Measurements from ENCODE around the gene MKRN2.
"Not testable (repeated sequence)": the region's sequence is repeated elsewhere in the genome, so short reads cannot be mapped to it uniquely, and the experiment has no call there.

Gene MKRN2

GRCh38 chr3:12556690-12557472 lies at the start of gene MKRN2:
Gene MKRN2, plus strand, starts transcription at chr3:12557087. Its CDS starts 64 bp downstream, at chr3:12557151.
- DNase-seq = peak; percentile 81

DNA sequence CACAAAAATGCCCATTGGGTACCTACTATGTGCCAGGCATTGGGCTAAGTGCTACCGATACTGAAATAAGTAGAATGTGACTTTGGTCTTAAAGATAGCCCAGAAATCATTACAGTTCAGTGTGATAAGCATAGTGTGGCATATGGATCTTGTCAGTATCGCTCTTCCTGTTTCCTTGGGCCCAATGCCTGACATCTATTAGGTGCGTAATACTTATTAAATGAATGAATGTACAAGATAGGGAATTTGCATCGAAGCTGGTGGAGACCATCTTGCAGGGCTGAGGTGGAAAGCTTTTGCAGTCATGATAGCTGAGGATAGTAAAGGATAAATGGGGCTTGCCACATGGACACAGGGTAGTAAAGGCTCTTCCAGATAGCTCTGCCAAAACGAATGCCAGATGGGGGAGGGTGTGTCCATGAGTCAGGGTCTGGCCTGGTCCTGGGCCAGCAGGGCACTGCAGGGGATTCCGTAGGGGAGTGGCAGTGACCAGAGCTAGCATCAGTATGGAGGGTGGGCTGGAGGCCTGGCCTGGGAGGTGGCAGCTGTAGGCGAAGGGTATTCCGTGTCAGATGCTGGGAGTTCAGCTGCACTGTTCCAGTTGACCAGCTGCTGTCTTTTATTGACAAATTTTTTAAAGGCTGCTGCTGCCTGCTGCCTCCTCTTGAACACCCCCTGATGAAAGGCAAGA lies 49.2 kb upstream of the MKRN2 start:
- DNase-seq = no peak

DNA sequence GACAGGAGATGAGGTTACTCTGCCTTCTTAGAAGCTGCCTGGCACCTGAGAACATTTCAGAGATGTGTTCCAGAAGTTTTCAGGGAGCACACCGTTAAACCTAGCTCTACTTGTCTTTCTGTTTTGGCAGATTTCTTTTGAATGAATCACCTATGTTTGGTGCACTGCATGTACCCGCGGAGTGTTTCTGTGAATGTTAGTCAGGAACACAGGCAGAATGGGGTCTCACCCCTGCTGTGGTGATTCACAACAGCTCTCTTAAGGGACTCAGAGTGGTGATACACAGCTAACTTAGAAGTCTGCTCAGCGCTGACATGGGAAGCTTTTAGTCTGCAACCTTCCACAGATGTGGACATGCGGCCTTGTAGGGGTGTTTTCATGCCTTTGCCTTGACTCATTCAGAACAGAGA lies 48.6 kb upstream of the MKRN2 start:
- no peak for DNase-seq

DNA sequence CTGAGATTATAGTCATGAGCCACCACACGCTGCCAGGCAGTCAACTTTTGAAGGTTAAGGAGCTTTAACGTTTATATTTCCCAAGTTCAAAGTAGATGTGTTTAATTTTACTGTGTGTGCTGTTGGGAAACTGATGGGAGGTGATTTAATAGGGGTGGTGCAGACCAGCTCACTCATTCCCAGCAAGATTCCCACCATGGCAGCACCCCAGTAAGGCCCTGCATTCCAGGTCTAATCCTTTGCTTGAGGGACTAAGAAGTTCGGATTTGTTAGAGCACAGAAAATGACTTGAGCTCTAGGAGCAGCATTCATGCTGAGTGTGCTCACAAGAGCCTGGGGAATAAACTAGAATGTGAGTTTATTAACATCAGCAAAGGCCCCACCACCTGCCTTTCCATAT lies 47.4 kb upstream of the MKRN2 start:
- DNase-seq = no peak

DNA sequence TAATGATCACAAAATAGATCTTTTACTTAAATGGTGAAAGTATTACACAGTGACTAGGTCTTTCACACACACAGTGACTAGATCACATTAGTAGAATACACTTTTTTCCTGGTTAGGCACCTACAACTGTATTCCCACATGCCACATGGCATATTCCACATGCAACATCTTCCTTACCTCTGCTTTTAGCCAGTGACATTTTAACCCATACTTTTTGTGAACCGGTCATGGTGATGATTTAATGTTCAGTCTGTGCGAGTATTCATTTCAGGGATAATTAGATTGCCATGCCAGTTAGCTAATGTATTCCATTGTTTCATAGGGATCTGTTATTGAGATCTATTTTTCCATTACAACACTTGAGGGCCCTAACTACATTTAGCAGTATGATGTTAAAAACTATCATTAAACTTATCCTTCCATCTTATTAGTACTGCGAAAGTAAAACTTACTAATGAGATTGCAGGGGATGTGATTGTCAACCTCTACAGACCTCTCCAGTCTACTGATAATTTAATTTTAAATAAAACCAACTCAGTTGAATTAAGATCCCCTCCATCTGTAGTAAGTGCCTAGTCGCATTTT lies 44.3 kb upstream of the MKRN2 start:
- no peak for DNase-seq

GRCh38 chr3:12513694-12514446 lies 43.0 kb upstream of the MKRN2 start:
- DNase-seq = no peak

- DNase-seq = no peak
Measured at GRCh38 chr3:12515631-12516030, 41.3 kb upstream of the MKRN2 start.

GRCh38 chr3:12516873-12517272 lies 40.0 kb upstream of the MKRN2 start:
- DNase-seq = no peak

- no peak for DNase-seq
Measured at GRCh38 chr3:12518261-12519028, 38.4 kb upstream of the MKRN2 start.

DNA sequence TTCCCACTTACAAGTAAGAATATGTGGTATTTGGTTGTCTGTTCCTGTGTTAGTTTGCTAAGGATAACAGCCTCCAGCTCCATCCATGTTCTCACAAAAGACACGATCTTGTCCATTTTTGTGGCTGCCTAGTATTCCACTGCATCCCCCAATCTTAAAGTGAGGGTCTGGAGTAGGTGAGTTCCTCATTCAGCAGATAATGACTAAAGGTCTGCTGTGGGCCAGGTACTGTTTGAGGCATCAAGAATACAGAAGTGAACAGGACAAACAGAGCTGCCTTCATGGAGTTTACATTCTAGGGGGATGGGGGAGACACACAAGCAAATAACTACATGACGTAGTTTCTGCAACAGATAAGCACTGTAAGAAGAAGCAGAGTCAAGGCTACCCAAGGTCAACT lies 35.9 kb upstream of the MKRN2 start:
- no peak for DNase-seq

DNA sequence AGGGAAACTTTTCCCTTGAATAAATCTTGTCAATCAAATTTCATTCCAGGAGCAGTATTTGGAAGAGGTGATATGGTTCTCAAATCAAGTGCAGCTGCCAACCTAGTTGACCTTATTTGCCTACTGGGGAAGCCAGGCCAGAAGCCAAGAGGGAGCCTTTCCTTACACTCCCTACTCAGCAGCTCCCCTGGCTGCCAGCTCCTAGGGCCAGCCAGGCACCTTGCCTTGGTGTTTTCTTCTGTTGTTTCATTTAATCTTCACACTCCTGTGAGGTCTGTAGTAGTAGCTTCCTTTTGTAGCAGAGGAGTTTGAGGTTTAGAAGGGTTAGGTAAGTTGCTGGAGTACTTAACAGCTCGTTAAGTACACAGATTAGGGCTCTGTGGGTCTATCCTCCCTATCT lies 34.2 kb upstream of the MKRN2 start:
- no peak for DNase-seq

- DNase-seq = no peak
Measured at GRCh38 chr3:12527757-12528143, 29.1 kb upstream of the MKRN2 start.

GRCh38 chr3:12532182-12532581 lies 24.7 kb upstream of the MKRN2 start:
- DNase-seq = no peak

DNA sequence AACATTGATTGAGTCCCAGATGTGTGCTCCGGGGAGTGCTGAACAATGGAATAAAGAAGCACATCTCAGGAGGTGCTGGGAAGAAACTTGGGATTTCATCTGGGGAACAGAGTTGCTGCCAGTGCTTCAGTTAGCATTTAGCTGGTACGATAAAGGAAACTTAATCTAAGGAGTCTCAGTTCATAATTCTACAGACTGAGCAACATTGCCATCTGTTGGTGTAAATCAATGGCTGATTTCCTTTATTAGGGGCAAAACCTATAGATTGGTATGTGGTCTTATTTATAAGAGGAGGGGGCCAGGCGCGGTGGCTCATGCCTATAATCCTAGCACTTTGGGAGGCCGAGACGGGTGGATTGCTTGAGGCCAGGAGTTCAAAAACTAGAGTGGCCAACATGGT lies 20.5 kb upstream of the MKRN2 start:
- no peak for DNase-seq

GRCh38 chr3:12541625-12542024 lies 15.3 kb upstream of the MKRN2 start:
- no peak for DNase-seq

DNA sequence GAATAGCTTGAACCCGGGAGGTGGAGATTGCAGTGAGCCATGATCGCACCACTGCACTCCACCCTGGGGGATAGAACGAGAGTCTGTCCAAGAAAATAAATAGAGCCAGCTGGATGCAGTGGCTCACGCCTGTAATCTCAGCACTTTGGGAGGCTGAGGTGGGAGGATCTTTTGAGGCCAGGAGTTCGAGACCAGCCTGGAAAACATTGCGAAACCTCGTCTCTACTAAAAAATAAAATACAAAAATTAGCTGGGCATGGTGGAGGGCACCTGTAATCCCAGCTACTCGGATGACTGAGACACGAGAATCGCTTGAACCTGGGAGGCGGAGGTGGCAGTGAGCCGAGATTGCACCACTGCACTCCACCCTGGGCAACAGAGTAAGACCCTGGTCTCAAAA lies 13.4 kb upstream of the MKRN2 start:
- DNase-seq = not testable (repeated sequence)

DNA sequence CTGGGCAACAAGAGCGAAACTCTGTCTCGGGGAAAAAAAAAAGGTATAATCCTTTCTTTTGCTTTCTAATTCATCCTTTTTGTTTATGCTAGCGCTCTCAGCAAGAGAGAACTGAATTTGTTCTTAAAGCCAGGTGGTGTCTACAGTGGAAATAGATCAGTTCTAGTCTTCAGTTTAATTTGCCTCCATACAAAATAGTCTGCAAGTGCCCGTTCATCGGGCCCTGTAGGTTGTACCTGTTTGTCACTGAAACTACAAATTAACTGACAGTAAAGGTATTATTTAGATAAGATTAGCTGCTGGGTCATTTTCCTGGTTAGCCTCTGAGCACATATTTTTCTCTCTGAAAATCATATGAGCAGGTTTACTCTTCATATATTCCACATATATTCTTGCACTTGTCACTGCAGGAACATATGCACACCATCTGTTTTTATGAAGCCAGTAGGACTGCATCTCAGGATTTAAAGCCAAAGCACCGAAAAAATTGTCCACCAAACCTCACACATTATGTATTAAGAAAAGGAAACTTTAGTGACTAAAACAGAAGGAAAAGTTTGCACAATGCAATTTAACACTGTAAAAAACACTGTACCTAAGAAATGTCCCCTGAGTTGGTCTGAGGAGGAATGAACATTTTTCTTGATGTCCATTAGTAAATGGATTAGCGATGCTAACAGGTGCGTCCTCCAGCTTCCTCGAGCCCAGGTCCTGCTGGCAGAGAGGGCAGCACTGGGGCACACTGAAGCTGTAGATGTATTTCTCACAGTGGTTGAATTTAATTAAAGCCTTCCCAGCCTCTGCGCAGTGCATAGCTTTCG lies 12.0 kb upstream of the MKRN2 start:
- DNase-seq = no peak

GRCh38 chr3:12545473-12545791 lies 11.5 kb upstream of the MKRN2 start, which contains the start of gene MKRN2OS:
Gene MKRN2OS, minus strand, starts transcription at chr3:12545499. Its CDS starts 35 bp downstream, at chr3:12545464.
- DNase-seq = no peak

- DNase-seq = no peak
Measured at GRCh38 chr3:12549971-12550760, 6.7 kb upstream of the MKRN2 start.

DNA sequence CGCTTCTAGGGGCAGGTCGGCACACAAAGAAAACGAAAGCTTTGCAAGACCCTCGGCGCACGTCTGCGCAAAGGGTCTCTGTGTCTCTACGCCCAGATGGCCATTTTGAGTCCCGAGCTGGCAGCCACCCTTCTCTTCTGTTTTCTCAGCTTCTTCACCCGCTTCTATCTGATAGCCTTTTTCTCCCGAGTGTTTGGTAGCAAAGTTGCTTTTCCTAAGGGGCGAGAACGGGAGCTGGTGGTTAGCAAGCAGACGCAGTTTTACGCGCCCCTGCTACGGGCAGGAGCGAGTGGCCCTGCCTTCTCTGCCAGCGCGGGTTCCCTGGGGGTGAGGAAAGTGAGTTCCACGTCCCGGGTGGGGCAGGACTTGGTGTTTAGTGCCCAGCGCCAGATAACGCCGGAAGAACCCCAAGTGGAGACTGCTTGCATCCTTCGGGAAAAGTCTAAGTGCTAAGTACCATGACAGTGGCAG lies 2.9 kb upstream of the MKRN2 start:
- DNase-seq = no peak

DNA sequence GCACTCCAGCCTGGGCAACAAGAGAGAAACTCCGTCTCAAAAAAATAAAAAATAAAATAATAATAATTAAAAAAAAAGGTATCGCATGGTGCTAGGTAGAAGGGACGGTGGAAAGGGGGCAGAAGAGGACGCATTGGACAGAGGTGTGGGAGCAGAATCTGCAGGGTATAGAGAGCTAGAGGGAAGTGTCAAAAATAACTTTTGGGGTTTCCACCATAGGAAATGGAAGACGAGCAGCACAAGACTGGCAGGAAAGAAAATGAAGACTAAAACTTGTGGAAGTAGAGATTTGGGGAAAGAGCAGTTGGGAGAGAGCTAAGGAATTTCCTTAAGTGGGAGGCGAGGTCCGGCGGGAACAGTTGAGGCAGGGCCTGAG lies 585 bp upstream of the MKRN2 start:
- no peak for DNase-seq

All from activated gamma-delta T cell treated with Interleukin-2 at 50 U/mL for 16 hours (primary cell).